NCI-H2029 (cell line): ENCODE measurements around the gene LRRC56.

ENCODE experiments used
- DNase-seq: peaks from one replicate; lab custom pipeline; 2025; lab: John Stamatoyannopoulos, UW

LRRC56 gene

DNA sequence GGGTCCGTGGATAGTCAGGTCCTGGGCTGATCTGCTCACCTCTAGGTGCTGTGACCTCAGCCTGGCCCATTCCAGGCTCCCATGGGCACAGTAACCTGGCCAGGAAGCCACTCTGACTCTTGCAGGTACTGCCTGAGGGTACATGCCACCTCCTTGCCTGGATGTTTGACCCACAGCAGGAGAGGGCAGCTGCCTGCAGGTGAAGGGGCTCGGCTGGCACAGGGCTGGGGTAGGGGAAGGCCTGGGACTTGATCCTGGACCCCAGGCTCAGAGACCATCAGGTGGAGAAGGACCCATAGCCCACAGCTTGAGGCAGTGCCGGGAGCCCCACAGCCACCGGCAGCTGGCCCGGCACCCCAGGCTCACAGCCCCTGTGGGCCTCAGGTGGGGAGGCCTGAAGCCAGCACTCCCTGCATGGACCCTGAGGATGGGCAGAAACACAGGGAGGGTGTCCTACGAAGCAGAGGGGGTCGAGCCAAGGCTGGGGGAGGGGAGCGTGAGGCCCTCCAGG, 2.7 kb downstream of the LRRC56 start:
- no peak for DNase-seq

DNA sequence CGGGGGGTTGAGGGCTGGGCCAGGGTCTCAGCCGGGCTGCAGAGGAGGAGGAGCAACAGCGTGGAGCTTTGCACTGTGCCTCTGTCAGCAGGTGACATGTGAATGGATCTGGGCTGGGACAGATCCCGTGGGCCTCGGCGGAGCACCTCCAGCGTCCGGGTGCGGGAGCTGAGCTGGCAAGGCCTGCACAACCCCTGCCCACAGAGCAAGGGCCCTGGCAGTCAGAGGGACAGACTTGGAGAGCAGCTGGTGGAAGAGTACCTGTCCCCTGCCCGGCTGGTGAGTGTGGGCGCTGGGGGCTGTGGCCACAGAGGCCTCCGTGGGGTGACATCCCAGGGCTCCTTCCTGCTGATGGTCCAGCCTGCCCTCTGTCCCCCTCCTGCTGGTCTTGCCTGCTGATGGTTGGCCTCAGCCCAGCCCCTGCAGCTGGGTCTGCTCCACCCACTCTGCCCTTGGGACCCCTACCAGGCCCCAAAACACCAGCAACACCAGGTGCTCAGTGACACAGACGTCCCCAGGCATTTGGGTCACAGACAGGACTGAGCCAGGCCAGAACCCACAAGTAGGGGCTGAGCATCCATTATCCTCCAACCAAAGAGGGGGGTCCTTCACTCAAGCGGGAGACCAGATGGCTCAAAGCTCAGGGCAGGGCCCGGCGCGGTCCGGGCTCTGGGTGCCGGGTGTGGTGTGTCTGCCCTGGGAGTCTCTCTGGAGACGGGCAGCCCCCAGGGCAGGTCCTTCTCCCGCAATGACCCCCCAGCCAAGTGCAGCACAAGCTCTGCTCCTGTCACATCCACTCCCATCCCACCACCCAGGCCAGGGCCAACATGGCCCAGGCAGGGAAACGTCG, 3.5 kb downstream of the LRRC56 start:
- DNase-seq: no peak

DNA sequence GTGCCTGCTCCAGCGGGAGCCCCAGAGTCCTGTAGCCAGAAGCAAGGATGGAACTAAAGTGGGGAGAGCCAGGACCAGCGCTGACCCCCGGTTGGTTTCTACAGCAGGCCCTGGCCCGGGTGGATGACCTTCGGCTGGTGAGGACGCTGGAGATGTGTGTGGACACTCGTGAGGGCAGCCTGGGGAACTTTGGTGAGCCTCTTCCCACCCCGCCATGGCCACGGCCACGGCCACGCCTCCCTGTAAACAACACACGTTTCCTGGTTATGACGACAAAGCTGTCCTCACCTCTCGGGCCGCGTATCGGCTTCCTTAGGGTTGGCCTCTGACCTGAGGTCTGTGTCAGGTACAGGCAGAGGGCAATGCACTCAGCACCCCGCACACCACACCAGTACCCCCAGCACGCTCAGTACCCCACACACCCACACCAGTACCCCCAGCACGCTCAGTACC, 4.1 kb downstream of the LRRC56 start:
- DNase-seq: no peak

- no peak for DNase-seq
Observed at GRCh38 chr11:544817-545166, 7.5 kb downstream of the LRRC56 start.

- DNase-seq: no peak
Observed at GRCh38 chr11:545171-545570, 7.8 kb downstream of the LRRC56 start.

GRCh38 chr11:548700-549603, 11.6 kb downstream of the LRRC56 start:
- no peak for DNase-seq

- DNase-seq: no peak
Observed at GRCh38 chr11:550021-550745, 12.9 kb downstream of the LRRC56 start.

- DNase-seq: no peak
Observed at GRCh38 chr11:550746-551085, 13.4 kb downstream of the LRRC56 start.

GRCh38 chr11:551131-551530, 13.8 kb downstream of the LRRC56 start:
- no peak for DNase-seq

DNA sequence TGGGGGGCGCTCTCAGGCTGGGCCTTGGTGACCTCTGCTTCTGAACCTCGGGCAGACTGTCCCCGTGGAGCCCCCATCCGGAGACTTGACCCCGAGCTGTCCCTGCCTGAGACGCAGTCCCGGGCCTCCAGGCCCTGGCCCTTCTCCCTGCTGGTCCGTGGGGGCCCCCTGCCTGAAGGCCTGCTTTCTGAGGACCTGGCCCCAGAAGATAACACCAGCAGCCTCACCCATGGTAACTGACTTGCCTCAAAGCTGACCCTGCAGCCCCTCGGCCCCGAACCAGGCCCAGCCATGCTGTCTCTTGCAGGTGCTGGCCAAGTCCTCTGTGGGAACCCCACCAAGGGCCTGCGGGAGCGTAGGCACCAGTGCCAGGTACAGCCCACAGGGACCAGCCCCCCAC, 14.3 kb downstream of the LRRC56 start:
- no peak for DNase-seq

DNA sequence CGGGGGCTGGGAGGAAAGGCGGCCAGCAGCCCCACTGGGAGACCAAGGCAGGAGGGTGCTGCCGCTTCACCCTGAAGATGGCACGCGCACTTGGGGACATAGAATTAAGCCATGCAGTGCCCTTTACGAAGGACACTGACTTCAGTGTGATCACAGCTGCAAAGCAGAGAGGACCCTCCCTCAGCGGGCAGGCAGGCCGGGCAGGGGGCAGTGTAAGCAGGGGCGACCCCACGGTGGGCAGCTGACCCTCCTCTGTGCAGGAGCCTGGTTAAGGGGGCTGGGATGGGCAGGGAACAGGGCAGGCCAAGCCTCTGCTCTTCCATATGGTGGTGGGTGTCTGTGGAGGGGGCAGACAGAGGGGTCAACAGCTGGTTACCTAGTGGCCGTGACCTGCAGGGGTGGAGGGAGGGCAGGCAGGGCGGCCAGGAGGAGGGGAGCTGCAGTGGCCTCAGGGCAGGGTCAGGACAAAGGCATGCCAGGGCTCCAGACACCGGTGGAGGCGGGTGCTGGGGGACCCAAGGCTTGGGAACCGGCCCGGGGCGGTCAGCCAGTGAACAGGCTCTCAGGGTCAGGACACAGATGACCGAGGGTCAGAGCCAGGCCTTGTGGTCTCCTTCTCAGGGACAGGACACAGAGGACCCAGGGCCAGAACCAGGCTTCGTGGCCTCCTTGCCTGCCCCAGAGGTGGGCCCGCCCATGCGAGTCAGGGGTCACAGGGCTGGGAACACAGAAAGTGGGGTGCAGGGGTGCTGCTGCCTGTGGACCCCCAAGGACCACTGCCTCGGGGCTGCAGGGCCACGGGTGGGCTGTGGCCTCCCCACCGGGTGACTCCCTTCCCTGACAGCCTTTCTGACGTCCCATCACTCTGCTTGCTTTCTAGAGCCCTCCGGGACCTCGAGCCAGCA, 16.0 kb downstream of the LRRC56 start:
- DNase-seq: no peak

GRCh38 chr11:553988-554340, 16.6 kb downstream of the LRRC56 start:
- no peak for DNase-seq

DNA sequence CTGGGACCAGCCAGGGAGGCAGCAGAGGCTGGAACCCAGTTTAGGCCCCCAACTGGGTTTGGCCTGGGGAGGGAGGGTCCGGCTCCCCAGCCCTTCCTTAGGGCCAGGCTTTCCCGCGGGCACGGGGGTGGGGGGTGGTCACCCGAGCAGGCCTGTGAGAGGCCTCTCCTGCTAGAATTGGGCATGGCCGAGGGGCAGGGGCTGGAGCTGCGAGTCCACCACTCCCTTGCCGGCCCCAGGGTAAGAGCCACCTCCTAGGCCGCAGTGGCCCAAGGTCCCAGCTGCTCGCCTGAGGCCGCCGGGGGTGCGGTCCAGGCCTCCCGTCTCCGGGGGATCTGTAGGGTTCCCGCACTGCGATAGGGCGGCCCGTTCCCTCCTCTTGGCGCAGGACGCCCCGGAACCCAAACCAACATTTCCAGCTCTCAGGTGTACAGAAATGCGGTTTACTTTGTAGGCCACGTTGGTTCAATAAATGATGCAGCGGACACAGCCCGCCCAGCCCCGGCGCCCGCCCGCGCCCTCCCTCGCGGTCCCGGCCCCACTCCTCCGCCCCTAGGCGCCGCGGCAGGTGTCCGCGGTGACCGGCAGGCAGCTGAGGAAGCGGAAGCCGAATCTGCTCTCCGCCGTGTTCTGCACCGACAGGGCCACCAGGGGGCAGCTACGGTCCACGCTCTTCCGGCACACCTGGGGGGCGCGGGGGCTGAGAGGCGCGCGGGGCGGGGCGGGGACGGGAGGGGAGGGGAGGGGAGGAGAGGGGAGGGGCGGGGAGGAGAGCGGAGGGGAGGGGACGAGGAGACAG, 17.3 kb downstream of the LRRC56 start:
- peak; percentile 70 for DNase-seq

- no peak for DNase-seq
Observed at GRCh38 chr11:555227-555779, 18.0 kb downstream of the LRRC56 start.

GRCh38 chr11:555780-556661, 18.7 kb downstream of the LRRC56 start:
- no peak for DNase-seq

DNA sequence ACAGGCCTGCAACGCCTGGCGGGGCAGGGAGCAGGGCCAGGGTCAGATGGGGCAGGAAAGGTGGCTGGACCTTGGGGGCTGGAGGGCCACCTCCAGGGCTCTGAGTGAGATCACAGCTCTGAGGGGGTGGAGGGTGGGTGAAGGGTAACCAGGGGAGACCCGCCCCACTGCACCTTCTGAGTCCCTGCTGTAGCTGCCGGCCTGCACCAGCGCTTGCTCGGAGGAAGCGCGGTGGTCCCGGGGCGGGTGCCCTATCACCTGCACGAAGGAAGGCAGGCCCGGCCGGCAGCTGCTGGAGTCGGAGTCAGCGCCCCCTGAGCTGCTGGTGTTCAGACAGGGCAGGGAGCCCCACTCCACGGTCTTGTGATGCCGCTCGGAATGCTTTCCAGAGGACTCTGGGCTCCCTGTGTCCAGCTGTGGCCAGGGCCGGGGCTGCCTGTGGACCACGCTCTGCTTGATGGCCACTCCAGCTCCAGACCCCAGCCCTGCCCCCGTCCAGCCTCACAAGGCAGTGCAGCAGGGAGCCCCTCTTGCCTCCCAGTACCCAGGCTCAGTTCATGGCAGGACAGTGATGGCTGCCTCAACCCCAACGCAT, 19.4 kb downstream of the LRRC56 start:
- DNase-seq: no peak

GRCh38 chr11:557328-558132, 20.2 kb downstream of the LRRC56 start:
- no peak for DNase-seq

GRCh38 chr11:558503-558902, 21.2 kb downstream of the LRRC56 start:
- no peak for DNase-seq
